Osteoblast (primary cell): Measurements from ENCODE around the gene TRAK1. TPM values are rescaled to one million over a fixed set of nuclear protein-coding genes. Genes with fewer than 3 reads are reported as not detected.

Experiments
- DNase-seq: peaks from one replicate; pipeline ENCODE4 v3.0.0; 2011; ENCODE audit warnings: low spot score, mixed read lengths; ENCODE audit not compliant: insufficient read length; ENCODE audit errors: missing footprints
- H2AFZ ChIP-seq: 2 replicates; pipeline ENCODE4 v1.6.0; 2011; ENCODE audit warnings: mild to moderate bottlenecking, low read length
- H3K27ac ChIP-seq: 2 replicates; pipeline ENCODE4 v1.5.1; 2011; ENCODE audit warnings: mild to moderate bottlenecking, low read depth, low read length, moderate library complexity
- H3K27me3 ChIP-seq: 2 replicates; pipeline ENCODE4 v1.6.0; 2012; ENCODE audit warnings: mild to moderate bottlenecking, control low read depth, inconsistent platforms, low read length, moderate library complexity; ENCODE audit not compliant: insufficient read depth
- H3K36me3 ChIP-seq: 2 replicates; pipeline ENCODE4 v1.5.1; 2011; ENCODE audit warnings: mild to moderate bottlenecking, low read length, control low read depth, moderate library complexity; ENCODE audit not compliant: insufficient read depth
- H3K4me1 ChIP-seq: 2 replicates; pipeline ENCODE4 v1.5.1; 2011; ENCODE audit warnings: mild to moderate bottlenecking, low read length, control low read depth, moderate library complexity; ENCODE audit not compliant: insufficient read depth
- H3K4me2 ChIP-seq: 2 replicates; pipeline ENCODE4 v1.6.0; 2011; ENCODE audit warnings: mild to moderate bottlenecking, low read length; ENCODE audit not compliant: insufficient read depth
- H3K4me3 ChIP-seq: fragments of 200-600 bp; sonication (generic); 3 replicates; pipeline ENCODE4 v1.5.1; 2012; ENCODE audit warnings: mild to moderate bottlenecking, low read length, inconsistent platforms; ENCODE audit not compliant: insufficient read depth
- H3K79me2 ChIP-seq: 2 replicates; pipeline ENCODE4 v1.6.0; 2012; ENCODE audit warnings: mild to moderate bottlenecking, low read length, control low read depth, inconsistent platforms; ENCODE audit not compliant: insufficient read depth
- H3K9me3 ChIP-seq: 2 replicates; pipeline ENCODE4 v1.5.1; 2011; ENCODE audit warnings: low read depth, low read length, control low read depth
- H4K20me1 ChIP-seq: 2 replicates; pipeline ENCODE4 v1.6.0; 2012; ENCODE audit warnings: mild to moderate bottlenecking, low read length, control low read depth; ENCODE audit not compliant: insufficient read depth
- total RNA-seq: library from RNA; depleted of rRNA; stranded (reverse); fragments of >200 nt; gene quantifications from 2 replicates; pipeline ENCODE4 v1.2.3, GENCODE V29; 2012
- TF ChIP-seq, protein P1 (sequence below): IDR thresholded peaks from 2 replicates; pipeline ENCODE4 v1.5.1; 2011; ENCODE audit warnings: mild to moderate bottlenecking, low read depth, low read length, moderate library complexity; ENCODE audit errors: extremely low read depth

TRAK1 gene
- total RNA-seq, 1 donor, result 60.4 TPM

DNA sequence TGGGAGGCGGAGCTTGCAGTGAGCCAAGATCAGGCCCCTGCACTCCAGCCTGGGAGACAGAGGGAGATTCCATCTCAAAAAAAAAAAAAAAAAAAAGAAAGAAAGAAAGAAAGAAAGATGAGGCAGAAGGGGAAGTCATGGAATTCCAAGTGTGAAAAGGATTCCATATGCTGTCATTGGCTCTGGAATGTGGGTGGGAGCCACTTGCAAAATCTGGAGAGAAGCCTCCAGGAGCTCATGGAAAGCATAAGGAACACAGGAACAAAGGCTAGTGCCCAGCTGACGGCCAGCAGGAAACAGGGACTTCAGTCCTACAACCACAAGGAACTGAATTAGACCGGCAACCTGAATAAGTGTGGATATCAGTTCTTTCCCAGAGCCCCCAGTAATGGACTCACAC is 12.5 kb upstream of the TRAK1 start:
- DNase-seq, result no peak
- peaks cover 92% of the 10 kb centered on the region for H3K79me2 ChIP-seq

DNA sequence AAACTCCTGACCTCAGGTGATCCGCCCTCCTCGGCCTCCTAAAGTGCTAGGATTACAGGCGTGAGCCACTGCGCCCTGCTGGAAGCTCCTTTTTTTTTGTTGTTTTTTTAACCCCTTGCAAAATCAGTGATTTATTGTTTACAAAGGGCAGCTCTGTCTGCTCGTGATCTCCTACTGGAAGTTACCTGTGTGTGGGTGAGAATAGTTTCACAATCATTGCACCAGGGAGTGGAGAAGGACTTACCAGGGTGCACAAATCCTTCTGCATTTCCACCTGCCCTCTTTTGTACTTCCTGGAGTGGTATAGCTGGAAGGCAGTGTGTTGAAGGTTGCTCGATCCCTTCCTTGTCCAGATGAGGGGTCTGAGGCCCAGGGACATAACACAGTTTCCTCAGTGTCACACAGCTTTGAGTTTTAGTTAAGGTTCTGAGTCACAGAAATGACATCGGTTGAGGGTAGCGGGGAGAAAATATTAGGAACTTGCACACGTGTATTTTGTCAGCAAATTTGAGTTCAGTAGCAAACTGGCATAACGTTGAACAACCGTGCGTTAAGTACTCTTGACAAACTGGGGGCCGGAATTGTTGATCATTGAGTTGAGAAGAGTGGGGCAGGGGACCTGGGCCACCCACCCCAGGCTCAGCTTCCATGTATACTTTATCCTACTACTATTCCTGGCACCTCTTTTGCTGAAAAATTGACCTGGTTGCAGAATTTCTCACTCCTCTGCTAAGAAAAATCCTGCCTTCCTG is 11.3 kb upstream of the TRAK1 start:
- H3K27me3 ChIP-seq, result no peaks in the 10 kb centered on the region
- TF ChIP-seq, protein P1, sequence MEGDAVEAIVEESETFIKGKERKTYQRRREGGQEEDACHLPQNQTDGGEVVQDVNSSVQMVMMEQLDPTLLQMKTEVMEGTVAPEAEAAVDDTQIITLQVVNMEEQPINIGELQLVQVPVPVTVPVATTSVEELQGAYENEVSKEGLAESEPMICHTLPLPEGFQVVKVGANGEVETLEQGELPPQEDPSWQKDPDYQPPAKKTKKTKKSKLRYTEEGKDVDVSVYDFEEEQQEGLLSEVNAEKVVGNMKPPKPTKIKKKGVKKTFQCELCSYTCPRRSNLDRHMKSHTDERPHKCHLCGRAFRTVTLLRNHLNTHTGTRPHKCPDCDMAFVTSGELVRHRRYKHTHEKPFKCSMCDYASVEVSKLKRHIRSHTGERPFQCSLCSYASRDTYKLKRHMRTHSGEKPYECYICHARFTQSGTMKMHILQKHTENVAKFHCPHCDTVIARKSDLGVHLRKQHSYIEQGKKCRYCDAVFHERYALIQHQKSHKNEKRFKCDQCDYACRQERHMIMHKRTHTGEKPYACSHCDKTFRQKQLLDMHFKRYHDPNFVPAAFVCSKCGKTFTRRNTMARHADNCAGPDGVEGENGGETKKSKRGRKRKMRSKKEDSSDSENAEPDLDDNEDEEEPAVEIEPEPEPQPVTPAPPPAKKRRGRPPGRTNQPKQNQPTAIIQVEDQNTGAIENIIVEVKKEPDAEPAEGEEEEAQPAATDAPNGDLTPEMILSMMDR, result no peak
- peak overlapping the region; percentile 79 for H3K27ac ChIP-seq
- H3K9me3 ChIP-seq, result no peaks in the 10 kb centered on the region
- peak overlapping the region; percentile 66 for H3K4me2 ChIP-seq
- H3K79me2 ChIP-seq, result peaks cover 89% of the 10 kb centered on the region
- no peak for DNase-seq
- no peak overlapping the region for H2AFZ ChIP-seq
- H3K36me3 ChIP-seq, result no peaks in the 10 kb centered on the region
- no peak overlapping the region for H3K4me3 ChIP-seq
- H3K4me1 ChIP-seq, result peaks cover 35% of the 10 kb centered on the region
- peaks cover 3% of the 10 kb centered on the region for H4K20me1 ChIP-seq

More for the DNA sequence above, 12.5 kb upstream of the TRAK1 start:
- H2AFZ ChIP-seq, result no peak overlapping the region
- H3K4me3 ChIP-seq, result no peak overlapping the region
- no peak overlapping the region for H3K27ac ChIP-seq
- no peaks in the 10 kb centered on the region for H3K9me3 ChIP-seq
- TF ChIP-seq, protein P1, result no peak
- no peaks in the 10 kb centered on the region for H3K27me3 ChIP-seq
- H3K36me3 ChIP-seq, result no peaks in the 10 kb centered on the region
- H4K20me1 ChIP-seq, result peaks cover 3% of the 10 kb centered on the region
- H3K4me1 ChIP-seq, result peaks cover 35% of the 10 kb centered on the region
- H3K4me2 ChIP-seq, result no peak overlapping the region

DNA sequence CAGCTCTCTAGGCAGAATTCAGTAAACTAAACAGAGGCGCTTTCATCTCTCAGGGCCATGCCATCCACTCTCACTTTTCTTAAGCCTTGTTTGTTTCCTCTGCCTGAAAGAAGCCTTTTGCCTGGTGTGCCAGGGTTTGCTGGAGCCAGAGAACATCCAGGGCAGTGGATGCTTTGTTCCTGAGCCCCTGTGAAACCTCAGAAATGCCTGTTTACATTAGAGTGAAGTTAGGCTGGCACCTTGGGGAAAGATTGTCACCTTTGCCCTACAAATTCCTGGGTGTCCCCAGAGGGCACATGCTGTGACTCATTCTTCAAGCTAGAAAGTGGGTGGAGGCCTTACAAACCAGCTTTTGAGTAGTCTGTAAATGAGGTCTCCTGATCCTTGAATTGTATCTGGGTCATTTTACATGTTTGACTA is 10.7 kb upstream of the TRAK1 start:
- Histone ChIP-seq H3K27ac (peak overlapping the region; percentile 79), H3K36me3 (no peaks in the 10 kb centered on the region), H3K27me3 (no peaks in the 10 kb centered on the region), H4K20me1 (peaks cover 3% of the 10 kb centered on the region), H3K4me2 (peak overlapping the region; percentile 66), H3K9me3 (no peaks in the 10 kb centered on the region), H3K4me1 (peaks cover 35% of the 10 kb centered on the region), H3K4me3 (no peak overlapping the region), H2AFZ (no peak overlapping the region), H3K79me2 (peaks cover 90% of the 10 kb centered on the region)
- TF ChIP-seq, protein P1, result no peak
- DNase-seq, result no peak

DNA sequence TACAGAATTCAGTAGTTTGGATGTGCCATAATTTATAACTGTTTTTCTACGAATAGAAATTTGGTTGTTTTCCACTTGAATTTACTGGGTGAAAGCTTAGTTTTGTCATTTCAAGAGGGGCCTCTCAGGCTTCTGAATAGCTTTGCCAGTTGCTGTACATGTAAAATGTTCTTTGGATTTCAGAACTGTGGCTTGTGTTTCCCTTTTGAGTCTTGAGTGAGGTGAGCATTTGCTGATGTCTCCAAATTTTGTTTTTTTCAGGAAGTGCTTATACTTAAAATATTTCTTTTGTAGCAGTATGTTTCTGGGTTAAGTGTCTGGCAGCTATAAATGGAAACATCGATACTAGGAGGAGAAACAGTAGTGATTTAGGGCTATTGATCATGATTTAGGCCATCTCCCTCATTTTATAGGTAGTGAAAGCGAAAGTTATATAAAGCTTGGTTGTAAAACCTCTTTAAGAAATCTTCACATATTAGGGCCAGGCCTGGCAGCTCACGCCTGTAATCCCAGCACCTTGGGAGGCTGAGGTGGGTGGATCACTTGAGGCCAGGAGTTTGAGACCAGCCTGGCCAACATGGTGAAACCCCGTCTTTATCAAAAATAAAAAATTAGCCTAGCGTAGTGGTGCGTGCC is 9.2 kb upstream of the TRAK1 start:
- peak overlapping the region; percentile 79 for H3K27ac ChIP-seq
- H4K20me1 ChIP-seq, result peaks cover 3% of the 10 kb centered on the region
- DNase-seq, result no peak
- H3K4me1 ChIP-seq, result peaks cover 35% of the 10 kb centered on the region
- no peaks in the 10 kb centered on the region for H3K9me3 ChIP-seq
- H3K4me2 ChIP-seq, result no peak overlapping the region
- no peaks in the 10 kb centered on the region for H3K27me3 ChIP-seq
- H2AFZ ChIP-seq, result no peak overlapping the region
- TF ChIP-seq, protein P1, result no peak
- peaks cover 94% of the 10 kb centered on the region for H3K79me2 ChIP-seq
- no peaks in the 10 kb centered on the region for H3K36me3 ChIP-seq
- H3K4me3 ChIP-seq, result no peak overlapping the region
